ENCODE measurements around the gene EBF3.

The EBF3 gene

GRCh38 chr10:129790715-129791446 lies 173.2 kb downstream of the EBF3 start:
- ATAC-seq, result no peak

DNA sequence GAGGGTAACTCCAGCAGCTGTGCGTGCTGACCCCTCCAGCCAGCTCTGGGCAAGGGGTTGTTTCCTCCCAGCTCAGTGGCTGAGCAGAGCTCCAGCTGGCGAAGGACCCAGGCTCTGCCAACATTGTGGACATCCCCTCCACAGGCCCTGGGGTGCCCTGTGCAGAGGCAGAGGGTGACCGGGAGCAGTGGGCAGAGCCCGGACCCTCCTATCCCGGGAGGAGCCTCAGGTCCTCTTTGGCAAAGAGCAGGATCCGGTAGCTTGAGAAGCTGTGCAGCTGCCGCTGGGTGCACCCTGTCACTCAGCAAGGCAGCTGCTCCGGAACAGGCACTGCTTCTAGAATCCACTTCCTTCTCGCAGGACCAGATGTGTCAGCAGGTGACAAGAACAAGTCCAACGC lies 175.9 kb downstream of the EBF3 start:
- ATAC-seq, result no peak

- no peak for ATAC-seq
Measured at GRCh38 chr10:129787557-129787956, 176.5 kb downstream of the EBF3 start.

GRCh38 chr10:129786216-129786615 lies 177.9 kb downstream of the EBF3 start:
- ATAC-seq, result no peak

- ATAC-seq, result no peak
Measured at GRCh38 chr10:129785536-129785981, 178.5 kb downstream of the EBF3 start.
